ENCODE results near the gene C3orf52.

C3orf52 gene

GRCh38 chr3:112086875-112087524 is 811 bp downstream of the C3orf52 start:
- no peak for DNase-seq

- DNase-seq, result no peak
These were observed 1.6 kb downstream of the C3orf52 start for GRCh38 chr3:112087746-112088145.

GRCh38 chr3:112088944-112089343 is 2.8 kb downstream of the C3orf52 start:
- no peak for DNase-seq

GRCh38 chr3:112089956-112090886 is 4.0 kb downstream of the C3orf52 start:
- DNase-seq, result no peak

- no peak for DNase-seq
These were observed 4.8 kb downstream of the C3orf52 start for GRCh38 chr3:112090887-112091586.

- DNase-seq, result no peak
These were observed 6.4 kb downstream of the C3orf52 start for GRCh38 chr3:112092496-112093179.

- no peak for DNase-seq
These were observed 7.0 kb downstream of the C3orf52 start for GRCh38 chr3:112093180-112093522.

- no peak for DNase-seq
These were observed 9.5 kb downstream of the C3orf52 start for GRCh38 chr3:112095731-112096130.

GRCh38 chr3:112096176-112096575 is 10.0 kb downstream of the C3orf52 start:
- DNase-seq, result no peak

GRCh38 chr3:112097378-112097777 is 11.2 kb downstream of the C3orf52 start:
- DNase-seq, result peak in 1 of 2 experiments; percentile 25

GRCh38 chr3:112101916-112102315 is 15.7 kb downstream of the C3orf52 start:
- DNase-seq, result no peak

GRCh38 chr3:112104774-112105173 is 18.6 kb downstream of the C3orf52 start:
- DNase-seq, result no peak

GRCh38 chr3:112109322-112109721 is 23.1 kb downstream of the C3orf52 start:
- no peak for DNase-seq

- DNase-seq, result peak in 1 of 2 experiments; percentile 68
These were observed 25.7 kb downstream of the C3orf52 start for GRCh38 chr3:112111785-112112402.

- no peak for DNase-seq
These were observed 28.5 kb downstream of the C3orf52 start for GRCh38 chr3:112114576-112115160.

GRCh38 chr3:112115161-112115739 is 29.1 kb downstream of the C3orf52 start:
- no peak for DNase-seq

GRCh38 chr3:112115806-112116383 is 29.7 kb downstream of the C3orf52 start:
- DNase-seq, result no peak

- no peak for DNase-seq
These were observed 30.6 kb downstream of the C3orf52 start for GRCh38 chr3:112116748-112117186.

- DNase-seq, result no peak
These were observed 31.2 kb downstream of the C3orf52 start for GRCh38 chr3:112117415-112117814.

- DNase-seq, result no peak
These were observed 31.8 kb downstream of the C3orf52 start for GRCh38 chr3:112117841-112118571.

All from NCI-H446 (cell line).